PC-3 (cell line): ENCODE data around the gene MYL9.

Experiments used
- EZH2 ChIP-seq: fragments of 300-600 bp; sonication (generic); IDR thresholded peaks from one replicate; pipeline ENCODE4 v1.6.1; 2017; ENCODE audit warnings: antibody characterized with exemption, mild to moderate bottlenecking, low read length; ENCODE audit not compliant: unreplicated experiment
- TF ChIP-seq, protein P1 (sequence below): fragments of 300-600 bp; sonication (generic); conservative IDR thresholded peaks from 2 replicates; pipeline ENCODE4 v1.5.1; 2017; ENCODE audit warnings: antibody characterized with exemption, low read depth, mild to moderate bottlenecking, low read length

- TF ChIP-seq EZH2: no peak
- TF ChIP-seq, protein P1, sequence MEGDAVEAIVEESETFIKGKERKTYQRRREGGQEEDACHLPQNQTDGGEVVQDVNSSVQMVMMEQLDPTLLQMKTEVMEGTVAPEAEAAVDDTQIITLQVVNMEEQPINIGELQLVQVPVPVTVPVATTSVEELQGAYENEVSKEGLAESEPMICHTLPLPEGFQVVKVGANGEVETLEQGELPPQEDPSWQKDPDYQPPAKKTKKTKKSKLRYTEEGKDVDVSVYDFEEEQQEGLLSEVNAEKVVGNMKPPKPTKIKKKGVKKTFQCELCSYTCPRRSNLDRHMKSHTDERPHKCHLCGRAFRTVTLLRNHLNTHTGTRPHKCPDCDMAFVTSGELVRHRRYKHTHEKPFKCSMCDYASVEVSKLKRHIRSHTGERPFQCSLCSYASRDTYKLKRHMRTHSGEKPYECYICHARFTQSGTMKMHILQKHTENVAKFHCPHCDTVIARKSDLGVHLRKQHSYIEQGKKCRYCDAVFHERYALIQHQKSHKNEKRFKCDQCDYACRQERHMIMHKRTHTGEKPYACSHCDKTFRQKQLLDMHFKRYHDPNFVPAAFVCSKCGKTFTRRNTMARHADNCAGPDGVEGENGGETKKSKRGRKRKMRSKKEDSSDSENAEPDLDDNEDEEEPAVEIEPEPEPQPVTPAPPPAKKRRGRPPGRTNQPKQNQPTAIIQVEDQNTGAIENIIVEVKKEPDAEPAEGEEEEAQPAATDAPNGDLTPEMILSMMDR: no peak
These were observed 28.6 kb downstream of the MYL9 start for GRCh38 chr20:36569847-36570429.
